ENCODE measurements around the gene BET1L. TPM values are rescaled to one million over a fixed set of nuclear protein-coding genes. Genes with fewer than 3 reads are reported as not detected.
"Not testable (repeated sequence)": the region's sequence is repeated elsewhere in the genome, so short reads cannot be mapped to it uniquely, and the experiment has no call there.

Gene BET1L, protein sequence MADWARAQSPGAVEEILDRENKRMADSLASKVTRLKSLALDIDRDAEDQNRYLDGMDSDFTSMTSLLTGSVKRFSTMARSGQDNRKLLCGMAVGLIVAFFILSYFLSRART
- polyA plus RNA-seq (ENCODE audit: insufficient read length in 3 of 3): 10 to 100 TPM; 41.7 to 43.2 (median 41.9) TPM

GRCh38 chr11:207208-207862 is at the start of gene BET1L, which contains the start of gene RIC8A:
Gene BET1L (minus strand): TSS chr11:207399. CDS start chr11:207321, 78 bp downstream.
Gene RIC8A (plus strand): TSS chr11:207708. CDS start chr11:208855, 1,147 bp downstream.
- DNase-seq (ENCODE audit: low read depth in 3 of 3, low spot score in 2 of 3): peak; percentile 83 to 90 (median 89)

GRCh38 chr11:255816-256215 is 48.6 kb upstream of the BET1L start:
- DNase-seq (ENCODE audit: low read depth in 3 of 3, low spot score in 2 of 3): no peak

DNA sequence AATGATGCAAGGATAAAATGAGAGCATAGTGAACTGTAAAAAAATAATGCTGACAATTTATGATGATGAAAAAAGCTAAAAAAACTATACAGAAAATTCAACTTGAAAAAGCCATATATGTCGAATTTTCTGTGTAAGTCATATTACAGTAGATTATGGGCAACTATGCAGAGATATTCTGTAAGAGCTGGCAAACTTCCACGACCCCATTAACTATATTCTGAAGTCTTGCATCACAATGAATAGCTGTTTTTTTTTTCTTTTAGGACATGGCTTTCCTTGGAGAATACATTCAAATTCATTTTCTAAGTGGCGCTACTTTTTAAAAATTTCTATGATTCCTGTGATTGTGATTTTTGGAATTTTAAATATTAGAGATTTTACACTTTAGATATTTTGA is 48.0 kb upstream of the BET1L start:
- DNase-seq (ENCODE audit: low read depth in 3 of 3, low spot score in 2 of 3): no peak

DNA sequence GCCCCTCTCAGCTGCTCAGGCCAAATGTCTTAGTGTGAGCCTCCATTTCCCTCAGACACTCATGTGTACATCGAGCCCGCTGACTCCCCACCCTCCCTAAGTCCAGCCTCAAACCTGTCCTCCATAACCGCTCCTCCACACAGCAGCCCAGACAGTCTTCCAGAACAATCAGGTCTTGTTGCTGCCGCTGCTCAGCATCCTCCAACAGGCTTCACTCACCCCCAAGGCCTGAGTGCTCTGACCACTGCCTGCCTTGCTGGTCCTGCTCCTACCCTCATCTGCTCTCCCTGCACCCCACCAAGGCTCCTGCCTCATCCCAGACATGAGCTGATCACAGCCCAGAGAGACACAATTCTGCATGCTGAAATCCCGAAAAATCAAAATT is 46.7 kb upstream of the BET1L start:
- DNase-seq (ENCODE audit: low read depth in 3 of 3, low spot score in 2 of 3): no peak

- no peak for DNase-seq (ENCODE audit: low read depth in 3 of 3, low spot score in 2 of 3)
Measured at GRCh38 chr11:253160-253885, 46.1 kb upstream of the BET1L start.

DNA sequence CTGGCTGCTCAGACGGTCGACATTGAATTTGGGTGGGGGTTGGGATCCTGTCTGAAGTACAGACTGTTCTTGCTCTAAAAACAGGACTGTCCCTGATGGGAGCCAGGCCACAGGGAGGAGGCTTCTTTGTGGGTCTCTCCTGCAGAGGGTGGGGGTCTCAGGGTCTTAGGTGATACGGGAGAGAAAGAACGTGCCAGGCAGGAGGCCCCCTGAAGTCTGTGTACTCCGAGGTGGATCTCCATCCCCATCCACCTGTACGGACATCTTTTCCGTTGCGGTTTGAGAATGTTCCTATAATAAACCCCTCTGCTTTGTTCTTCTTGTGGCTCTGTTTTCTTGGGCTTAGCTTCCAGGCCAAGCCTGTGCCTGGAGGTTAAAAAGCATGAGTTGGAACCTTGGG is 45.5 kb upstream of the BET1L start:
- no peak for DNase-seq (ENCODE audit: low read depth in 3 of 3, low spot score in 2 of 3)

DNA sequence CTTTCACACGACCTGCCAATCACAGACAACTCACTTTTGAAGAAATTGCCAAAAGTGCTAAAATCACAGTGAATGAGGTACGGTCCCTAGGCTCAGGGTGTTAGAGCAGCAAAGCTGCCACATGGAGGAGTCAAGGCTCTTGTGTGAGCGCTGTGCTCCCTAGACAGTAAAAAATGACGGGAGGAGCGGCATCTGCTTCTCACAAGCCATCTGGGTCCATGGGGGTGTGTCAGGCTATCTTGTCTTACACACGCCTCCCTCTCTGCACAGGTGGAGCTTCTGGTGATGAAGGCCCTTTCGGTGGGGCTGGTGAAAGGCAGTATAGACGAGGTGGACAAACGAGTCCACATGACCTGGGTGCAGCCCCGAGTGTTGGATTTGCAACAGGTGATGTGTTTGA is 44.4 kb upstream of the BET1L start:
- no peak for DNase-seq (ENCODE audit: low read depth in 3 of 3, low spot score in 2 of 3)

- peak in 1 of 3 donors; percentile 21 for DNase-seq (ENCODE audit: low read depth in 3 of 3, low spot score in 2 of 3)
Measured at GRCh38 chr11:250740-251299, 43.6 kb upstream of the BET1L start.

GRCh38 chr11:250274-250673 is 43.1 kb upstream of the BET1L start:
- DNase-seq (ENCODE audit: low read depth in 3 of 3, low spot score in 2 of 3): no peak

- DNase-seq (ENCODE audit: low read depth in 3 of 3, low spot score in 2 of 3): no peak
Measured at GRCh38 chr11:249062-249461, 41.9 kb upstream of the BET1L start.

GRCh38 chr11:244376-244775 is 37.2 kb upstream of the BET1L start:
- DNase-seq (ENCODE audit: low read depth in 3 of 3, low spot score in 2 of 3): no peak

DNA sequence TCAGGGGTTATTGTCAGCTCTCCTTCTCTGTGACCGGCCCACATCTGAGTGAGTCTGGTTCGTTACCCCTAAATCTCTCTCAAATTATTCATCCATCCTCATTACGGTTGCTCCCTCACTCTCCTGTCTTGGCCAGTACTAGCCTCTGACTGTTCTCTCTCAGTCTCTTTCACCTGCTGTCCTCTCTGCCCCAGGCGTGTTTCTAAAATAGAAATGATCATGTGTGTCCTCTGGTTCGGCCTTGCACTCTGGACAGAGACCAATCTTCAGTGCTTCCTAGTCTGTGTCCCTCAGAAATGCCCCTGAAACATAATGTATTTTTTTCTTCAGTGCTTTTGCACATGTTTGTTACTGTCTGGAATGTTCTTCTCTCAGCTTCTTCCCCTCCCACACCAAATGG is 34.4 kb upstream of the BET1L start:
- DNase-seq (ENCODE audit: low read depth in 3 of 3, low spot score in 2 of 3): no peak

- DNase-seq (ENCODE audit: low read depth in 3 of 3, low spot score in 2 of 3): no peak
Measured at GRCh38 chr11:240315-240714, 33.1 kb upstream of the BET1L start.

GRCh38 chr11:238346-238745 is 31.1 kb upstream of the BET1L start:
- DNase-seq (ENCODE audit: low read depth in 3 of 3, low spot score in 2 of 3): not testable (repeated sequence)

DNA sequence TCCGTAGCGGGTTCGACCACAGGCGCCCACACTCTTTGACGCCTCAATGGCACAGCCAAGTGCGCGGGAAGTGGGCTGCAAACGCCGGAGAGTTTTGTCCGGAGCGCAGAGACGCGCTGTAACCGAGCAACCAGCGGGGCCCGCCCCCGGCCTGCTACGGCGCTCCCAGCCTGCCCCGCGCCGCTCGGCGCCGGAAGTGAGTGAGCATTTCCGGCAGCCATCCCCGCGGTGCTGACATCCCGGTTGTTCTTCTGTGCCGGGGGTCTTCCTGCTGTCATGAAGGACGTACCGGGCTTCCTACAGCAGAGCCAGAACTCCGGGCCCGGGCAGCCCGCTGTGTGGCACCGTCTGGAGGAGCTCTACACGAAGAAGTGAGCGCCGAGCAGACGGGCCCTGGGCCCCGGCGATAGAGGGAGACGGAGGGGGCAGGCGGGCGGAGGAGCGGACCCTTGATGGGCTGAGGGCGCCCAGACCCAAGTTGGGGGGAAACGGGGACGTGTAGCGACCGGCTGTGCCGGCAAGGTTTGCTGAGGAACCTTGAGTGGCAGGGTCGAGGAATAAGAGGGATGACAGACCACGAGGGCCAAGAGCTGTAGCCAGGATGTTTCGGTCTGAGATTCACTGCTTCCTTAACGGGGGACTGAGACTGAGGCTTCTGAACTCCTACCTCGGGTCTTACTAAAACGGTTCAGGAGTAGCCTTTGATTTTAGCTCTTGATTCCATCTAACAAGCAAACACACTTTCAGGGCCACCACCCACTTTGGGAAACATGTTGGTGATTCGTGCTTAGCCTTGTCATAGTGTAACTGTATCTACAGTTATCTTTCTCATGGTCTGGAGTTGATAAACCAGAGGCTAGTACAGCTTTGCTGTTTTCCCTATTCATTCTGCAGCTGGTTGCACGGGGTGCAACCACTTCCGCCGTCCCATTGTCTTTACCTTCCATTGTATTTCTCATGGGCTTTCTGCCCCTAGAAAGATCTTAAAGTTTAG is 29.9 kb upstream of the BET1L start, which contains the start of gene PSMD13:
TSS of gene PSMD13 (plus strand) at position 203 of the 994 bp plus-strand sequence. CDS start at position 277, 74 bp downstream.
- DNase-seq (ENCODE audit: low read depth in 3 of 3, low spot score in 2 of 3): peak in 2 of 3 donors; percentile 65 to 79

- peak; percentile 55 to 65 (median 63) for DNase-seq (ENCODE audit: low read depth in 3 of 3, low spot score in 2 of 3)
Measured at GRCh38 chr11:235997-236773, 29.0 kb upstream of the BET1L start, which contains the start of gene SIRT3. Gene SIRT3 (minus strand): TSS chr11:236342. CDS start chr11:236328, 14 bp downstream.

DNA sequence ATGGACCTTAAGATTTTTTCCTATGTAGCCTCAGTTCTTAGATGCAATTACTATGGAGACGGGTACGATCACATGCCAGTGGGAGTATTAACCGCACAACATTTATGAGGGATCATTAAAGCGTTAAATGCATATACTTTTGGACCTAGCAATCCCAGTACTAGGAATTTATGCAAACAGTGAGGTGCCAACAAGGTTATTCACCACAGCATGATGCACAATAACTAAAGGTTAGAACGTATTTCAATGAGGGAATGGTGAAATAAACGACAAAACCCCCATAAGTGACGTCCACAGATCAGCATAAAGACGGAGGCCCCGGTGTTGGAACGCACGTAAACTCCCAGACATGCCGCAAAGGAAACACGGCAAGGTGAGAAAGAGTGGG is 28.4 kb upstream of the BET1L start:
- peak in 2 of 3 donors; percentile 7 to 24 for DNase-seq (ENCODE audit: low read depth in 3 of 3, low spot score in 2 of 3)

GRCh38 chr11:235180-235579 is 28.0 kb upstream of the BET1L start:
- no peak for DNase-seq (ENCODE audit: low read depth in 3 of 3, low spot score in 2 of 3)
